Measurements from ENCODE around the gene RBM42.
A peak's percentile ranks its signal among the peaks of the same experiment; 100 is the strongest.
"Not testable (repeated sequence)": the region's sequence is repeated elsewhere in the genome, so short reads cannot be mapped to it uniquely, and the experiment has no call there.

RBM42 gene

GRCh38 chr19:35587321-35587720 is 41.5 kb upstream of the RBM42 start:
- H3K9ac ChIP-seq (ENCODE audit: low read length) = no peak overlapping the region
- no peak overlapping the region for H2AFZ ChIP-seq (ENCODE audit: low read depth, low read length, severe bottlenecking)
- no peak overlapping the region for H3K27ac ChIP-seq (ENCODE audit: low read depth, low read length)
- H3K36me3 ChIP-seq (ENCODE audit: low read length) = no peaks in the 10 kb centered on the region
- no peaks in the 10 kb centered on the region for H3K79me2 ChIP-seq (ENCODE audit: insufficient read depth, low read length)
- no peaks in the 10 kb centered on the region for H3K27me3 ChIP-seq (ENCODE audit: low read length)
- no peak overlapping the region for H3K4me2 ChIP-seq (ENCODE audit: low read depth, low read length, poor library complexity, severe bottlenecking)
- no peak overlapping the region for H3K4me3 ChIP-seq (ENCODE audit: insufficient read depth, low read length, poor library complexity, severe bottlenecking)
- TF ChIP-seq CTCF (IDR thresholded peaks at IDR 0.05; ENCODE audit: insufficient read depth, low read length, poor library complexity, severe bottlenecking) (no peak), EZH2phosphoT487 (conservative IDR thresholded peaks at IDR 0.05; ENCODE audit: low read length) (no peak)
- no peaks in the 10 kb centered on the region for H3K9me2 ChIP-seq (replicated peaks; ENCODE audit: insufficient read depth, low read length)
- no peaks in the 10 kb centered on the region for H4K20me1 ChIP-seq (ENCODE audit: low read depth, low read length)
- no peaks in the 10 kb centered on the region for H3K9me3 ChIP-seq (ENCODE audit: insufficient read depth, low read length)
- H3F3A ChIP-seq (ENCODE audit: insufficient read depth) = no peaks in the 10 kb centered on the region

GRCh38 chr19:35590875-35591274 is 38.0 kb upstream of the RBM42 start:
- H3K79me2 ChIP-seq (ENCODE audit: insufficient read depth, low read length) = no peaks in the 10 kb centered on the region
- no peak overlapping the region for H3K9ac ChIP-seq (ENCODE audit: low read length)
- H3K36me3 ChIP-seq (ENCODE audit: low read length) = no peaks in the 10 kb centered on the region
- H4K20me1 ChIP-seq (ENCODE audit: low read depth, low read length) = no peaks in the 10 kb centered on the region
- H3K9me3 ChIP-seq (ENCODE audit: insufficient read depth, low read length) = no peaks in the 10 kb centered on the region
- H3K4me3 ChIP-seq (ENCODE audit: insufficient read depth, low read length, poor library complexity, severe bottlenecking) = no peak overlapping the region
- no peak for TF ChIP-seq CTCF (IDR thresholded peaks at IDR 0.05; ENCODE audit: insufficient read depth, low read length, poor library complexity, severe bottlenecking)
- TF ChIP-seq EZH2phosphoT487 (conservative IDR thresholded peaks at IDR 0.05; ENCODE audit: low read length) = no peak
- no peak overlapping the region for H3K27ac ChIP-seq (ENCODE audit: low read depth, low read length)
- no peak overlapping the region for H2AFZ ChIP-seq (ENCODE audit: low read depth, low read length, severe bottlenecking)
- no peaks in the 10 kb centered on the region for H3F3A ChIP-seq (ENCODE audit: insufficient read depth)
- no peak overlapping the region for H3K4me2 ChIP-seq (ENCODE audit: low read depth, low read length, poor library complexity, severe bottlenecking)
- H3K27me3 ChIP-seq (ENCODE audit: low read length) = no peaks in the 10 kb centered on the region
- no peaks in the 10 kb centered on the region for H3K9me2 ChIP-seq (replicated peaks; ENCODE audit: insufficient read depth, low read length)

- Histone ChIP-seq H2AFZ (ENCODE audit: low read depth, low read length, severe bottlenecking) (no peak overlapping the region), H3K27me3 (ENCODE audit: low read length) (no peaks in the 10 kb centered on the region), H3K9ac (ENCODE audit: low read length) (no peak overlapping the region), H3K27ac (ENCODE audit: low read depth, low read length) (no peak overlapping the region), H3K36me3 (ENCODE audit: low read length) (no peaks in the 10 kb centered on the region), H3K9me3 (ENCODE audit: insufficient read depth, low read length) (no peaks in the 10 kb centered on the region), H3F3A (ENCODE audit: insufficient read depth) (no peaks in the 10 kb centered on the region), H3K4me3 (ENCODE audit: insufficient read depth, low read length, poor library complexity, severe bottlenecking) (no peak overlapping the region), H3K9me2 (replicated peaks; ENCODE audit: insufficient read depth, low read length) (no peaks in the 10 kb centered on the region), H3K79me2 (ENCODE audit: insufficient read depth, low read length) (no peaks in the 10 kb centered on the region), H4K20me1 (ENCODE audit: low read depth, low read length) (no peaks in the 10 kb centered on the region), H3K4me2 (ENCODE audit: low read depth, low read length, poor library complexity, severe bottlenecking) (no peak overlapping the region)
- TF ChIP-seq CTCF (IDR thresholded peaks at IDR 0.05; ENCODE audit: insufficient read depth, low read length, poor library complexity, severe bottlenecking) (peak; percentile 49), EZH2phosphoT487 (conservative IDR thresholded peaks at IDR 0.05; ENCODE audit: low read length) (no peak)
Measured at GRCh38 chr19:35592226-35592625, 36.6 kb upstream of the RBM42 start.

GRCh38 chr19:35595026-35595425 is 33.8 kb upstream of the RBM42 start:
- H3K27me3 ChIP-seq (ENCODE audit: low read length); H3K36me3 ChIP-seq (ENCODE audit: low read length); H3K9me2 ChIP-seq (replicated peaks; ENCODE audit: insufficient read depth, low read length); H3K79me2 ChIP-seq (ENCODE audit: insufficient read depth, low read length); H4K20me1 ChIP-seq (ENCODE audit: low read depth, low read length); H3K4me2 ChIP-seq (ENCODE audit: low read depth, low read length, poor library complexity, severe bottlenecking); H3K27ac ChIP-seq (ENCODE audit: low read depth, low read length); H2AFZ ChIP-seq (ENCODE audit: low read depth, low read length, severe bottlenecking); H3K4me3 ChIP-seq (ENCODE audit: insufficient read depth, low read length, poor library complexity, severe bottlenecking); H3K9me3 ChIP-seq (ENCODE audit: insufficient read depth, low read length); H3K9ac ChIP-seq (ENCODE audit: low read length); H3F3A ChIP-seq (ENCODE audit: insufficient read depth): not testable (repeated sequence)

All from SU-DHL-6 (cell line).